ENCODE measurements around the gene TNFAIP8L3.

TNFAIP8L3 gene

GRCh38 chr15:51065261-51065660 is 29.4 kb downstream of the TNFAIP8L3 start:
- no peak overlapping the region for H3K4me3 ChIP-seq (ENCODE audit: low read length)
- H3K36me3 ChIP-seq (replicated peaks; ENCODE audit: insufficient read depth, low read length): no peaks in the 10 kb centered on the region
- no peak overlapping the region for H3K9ac ChIP-seq (ENCODE audit: low read length)
- no peak overlapping the region for H2AFZ ChIP-seq (ENCODE audit: low read length)
- TF ChIP-seq EZH2 (optimal IDR thresholded peaks at IDR 0.05; ENCODE audit: low read depth, low read length) (no peak), EZH2phosphoT487 (IDR thresholded peaks at IDR 0.05; ENCODE audit: low read length) (no peak)
- TF ChIP-seq, protein P1, sequence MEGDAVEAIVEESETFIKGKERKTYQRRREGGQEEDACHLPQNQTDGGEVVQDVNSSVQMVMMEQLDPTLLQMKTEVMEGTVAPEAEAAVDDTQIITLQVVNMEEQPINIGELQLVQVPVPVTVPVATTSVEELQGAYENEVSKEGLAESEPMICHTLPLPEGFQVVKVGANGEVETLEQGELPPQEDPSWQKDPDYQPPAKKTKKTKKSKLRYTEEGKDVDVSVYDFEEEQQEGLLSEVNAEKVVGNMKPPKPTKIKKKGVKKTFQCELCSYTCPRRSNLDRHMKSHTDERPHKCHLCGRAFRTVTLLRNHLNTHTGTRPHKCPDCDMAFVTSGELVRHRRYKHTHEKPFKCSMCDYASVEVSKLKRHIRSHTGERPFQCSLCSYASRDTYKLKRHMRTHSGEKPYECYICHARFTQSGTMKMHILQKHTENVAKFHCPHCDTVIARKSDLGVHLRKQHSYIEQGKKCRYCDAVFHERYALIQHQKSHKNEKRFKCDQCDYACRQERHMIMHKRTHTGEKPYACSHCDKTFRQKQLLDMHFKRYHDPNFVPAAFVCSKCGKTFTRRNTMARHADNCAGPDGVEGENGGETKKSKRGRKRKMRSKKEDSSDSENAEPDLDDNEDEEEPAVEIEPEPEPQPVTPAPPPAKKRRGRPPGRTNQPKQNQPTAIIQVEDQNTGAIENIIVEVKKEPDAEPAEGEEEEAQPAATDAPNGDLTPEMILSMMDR (IDR thresholded peaks at IDR 0.05; ENCODE audit: low read length): no peak
- no peaks in the 10 kb centered on the region for H3F3A ChIP-seq (ENCODE audit: insufficient read depth, low read length)
- H3K4me1 ChIP-seq (ENCODE audit: low read length): no peaks in the 10 kb centered on the region
- no peaks in the 10 kb centered on the region for H3K79me2 ChIP-seq (ENCODE audit: low read length)
- DNase-seq: no peak
- no peaks in the 10 kb centered on the region for H3K9me2 ChIP-seq (replicated peaks; ENCODE audit: insufficient read depth, low read length)
- no peaks in the 10 kb centered on the region for H4K20me1 ChIP-seq (ENCODE audit: insufficient read depth, low read length)
- H3K9me3 ChIP-seq (replicated peaks; ENCODE audit: insufficient read depth, low read length): no peaks in the 10 kb centered on the region
- H3K27me3 ChIP-seq (replicated peaks; ENCODE audit: insufficient read depth, low read length): no peaks in the 10 kb centered on the region
- H3K4me2 ChIP-seq (ENCODE audit: low read depth, low read length): no peak overlapping the region
- no peak overlapping the region for H3K27ac ChIP-seq (ENCODE audit: low read length)

DNA sequence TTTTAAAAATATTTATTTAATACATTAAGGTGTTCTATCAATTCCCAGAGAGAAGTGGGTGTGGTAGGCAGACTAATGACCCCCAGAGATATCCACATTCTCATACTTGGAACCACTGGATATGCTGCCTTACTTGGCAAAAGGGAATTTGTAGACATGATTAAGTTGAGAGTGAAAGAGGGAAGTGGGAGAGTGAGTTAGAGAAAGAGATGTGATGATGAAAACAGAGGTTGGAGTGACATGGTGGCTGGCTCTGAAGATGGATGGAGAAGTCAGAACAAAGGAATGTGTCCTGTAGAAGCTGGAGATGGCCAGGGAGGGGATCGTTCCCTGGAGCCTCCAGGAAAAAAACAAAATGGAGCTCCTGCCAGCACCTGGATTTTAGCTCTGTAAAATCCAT is 32.0 kb downstream of the TNFAIP8L3 start:
- H3K27me3 ChIP-seq (replicated peaks; ENCODE audit: insufficient read depth, low read length): no peaks in the 10 kb centered on the region
- no peak overlapping the region for H3K9ac ChIP-seq (ENCODE audit: low read length)
- no peaks in the 10 kb centered on the region for H3K4me1 ChIP-seq (ENCODE audit: low read length)
- H3K9me2 ChIP-seq (replicated peaks; ENCODE audit: insufficient read depth, low read length): no peaks in the 10 kb centered on the region
- no peaks in the 10 kb centered on the region for H3K79me2 ChIP-seq (ENCODE audit: low read length)
- H3F3A ChIP-seq (ENCODE audit: insufficient read depth, low read length): no peaks in the 10 kb centered on the region
- TF ChIP-seq EZH2phosphoT487 (IDR thresholded peaks at IDR 0.05; ENCODE audit: low read length): no peak
- TF ChIP-seq, protein P1 (IDR thresholded peaks at IDR 0.05; ENCODE audit: low read length): no peak
- no peak for TF ChIP-seq EZH2 (optimal IDR thresholded peaks at IDR 0.05; ENCODE audit: low read depth, low read length)
- DNase-seq: no peak
- no peak overlapping the region for H2AFZ ChIP-seq (ENCODE audit: low read length)
- no peak overlapping the region for H3K4me3 ChIP-seq (ENCODE audit: low read length)
- no peaks in the 10 kb centered on the region for H3K9me3 ChIP-seq (replicated peaks; ENCODE audit: insufficient read depth, low read length)
- H4K20me1 ChIP-seq (ENCODE audit: insufficient read depth, low read length): no peaks in the 10 kb centered on the region
- H3K27ac ChIP-seq (ENCODE audit: low read length): no peak overlapping the region
- no peak overlapping the region for H3K4me2 ChIP-seq (ENCODE audit: low read depth, low read length)
- H3K36me3 ChIP-seq (replicated peaks; ENCODE audit: insufficient read depth, low read length): no peaks in the 10 kb centered on the region

- Histone ChIP-seq H3K9me3 (replicated peaks; ENCODE audit: insufficient read depth, low read length) (no peaks in the 10 kb centered on the region), H4K20me1 (ENCODE audit: insufficient read depth, low read length) (no peaks in the 10 kb centered on the region), H3K9ac (ENCODE audit: low read length) (no peak overlapping the region), H2AFZ (ENCODE audit: low read length) (no peak overlapping the region), H3K27me3 (replicated peaks; ENCODE audit: insufficient read depth, low read length) (no peaks in the 10 kb centered on the region), H3K4me1 (ENCODE audit: low read length) (no peaks in the 10 kb centered on the region), H3K9me2 (replicated peaks; ENCODE audit: insufficient read depth, low read length) (no peaks in the 10 kb centered on the region), H3K4me3 (ENCODE audit: low read length) (no peak overlapping the region), H3K4me2 (ENCODE audit: low read depth, low read length) (no peak overlapping the region), H3K79me2 (ENCODE audit: low read length) (no peaks in the 10 kb centered on the region), H3K36me3 (replicated peaks; ENCODE audit: insufficient read depth, low read length) (no peaks in the 10 kb centered on the region), H3K27ac (ENCODE audit: low read length) (no peak overlapping the region), H3F3A (ENCODE audit: insufficient read depth, low read length) (no peaks in the 10 kb centered on the region)
- DNase-seq: no peak
- no peak for TF ChIP-seq EZH2phosphoT487 (IDR thresholded peaks at IDR 0.05; ENCODE audit: low read length)
Observed at GRCh38 chr15:51060030-51060673, 34.6 kb downstream of the TNFAIP8L3 start.

DNA sequence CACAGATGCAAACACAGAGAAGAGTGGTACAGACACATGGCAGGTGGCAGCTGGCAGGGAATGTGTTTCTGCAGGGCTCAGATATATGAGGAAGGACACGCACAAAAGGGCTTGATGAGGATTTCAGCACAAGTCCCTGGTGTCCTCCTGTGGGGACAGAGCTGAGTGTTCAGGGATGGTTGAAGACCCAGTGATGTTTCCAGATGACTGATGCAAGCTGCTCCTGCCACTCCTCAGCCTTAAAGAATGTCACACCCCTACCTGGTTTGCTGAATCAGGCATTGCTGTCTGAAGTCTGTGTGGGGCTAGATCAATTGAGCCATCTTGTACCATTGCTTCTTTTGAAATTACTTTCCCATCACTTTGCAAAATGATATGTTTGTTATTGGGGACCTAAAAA is 40.2 kb downstream of the TNFAIP8L3 start:
- Histone ChIP-seq H4K20me1 (ENCODE audit: insufficient read depth, low read length) (no peaks in the 10 kb centered on the region), H3F3A (ENCODE audit: insufficient read depth, low read length) (no peaks in the 10 kb centered on the region), H3K79me2 (ENCODE audit: low read length) (no peaks in the 10 kb centered on the region), H3K4me2 (ENCODE audit: low read depth, low read length) (no peak overlapping the region), H3K27ac (ENCODE audit: low read length) (no peak overlapping the region), H3K9me3 (replicated peaks; ENCODE audit: insufficient read depth, low read length) (no peaks in the 10 kb centered on the region), H3K4me3 (ENCODE audit: low read length) (no peak overlapping the region), H3K4me1 (ENCODE audit: low read length) (no peaks in the 10 kb centered on the region), H3K27me3 (replicated peaks; ENCODE audit: insufficient read depth, low read length) (no peaks in the 10 kb centered on the region), H3K36me3 (replicated peaks; ENCODE audit: insufficient read depth, low read length) (no peaks in the 10 kb centered on the region), H3K9ac (ENCODE audit: low read length) (no peak overlapping the region), H2AFZ (ENCODE audit: low read length) (no peak overlapping the region), H3K9me2 (replicated peaks; ENCODE audit: insufficient read depth, low read length) (no peaks in the 10 kb centered on the region)
- TF ChIP-seq EZH2phosphoT487 (IDR thresholded peaks at IDR 0.05; ENCODE audit: low read length): no peak
- TF ChIP-seq, protein P1 (IDR thresholded peaks at IDR 0.05; ENCODE audit: low read length): no peak
- TF ChIP-seq EZH2 (optimal IDR thresholded peaks at IDR 0.05; ENCODE audit: low read depth, low read length): no peak
- DNase-seq: no peak

All from MM.1S (cell line).